Adrenal gland (tissue), 12 donors: Measurements from ENCODE around the gene HIP1. TPM values are rescaled to one million over a fixed set of nuclear protein-coding genes. Genes with fewer than 3 reads are reported as not detected.
A peak's percentile ranks its signal among the peaks of the same experiment; 100 is the strongest.
"Not testable (repeated sequence)": the region's sequence is repeated elsewhere in the genome, so short reads cannot be mapped to it uniquely, and the experiment has no call there.

Source experiments
- DNase-seq, 7 donors: peaks; one replicate each; pipeline ENCODE4 v3.0.0-alpha.2; 2019 to 2020
- H3K27ac ChIP-seq, 5 donors: fragments of 200-600 bp; sonication (generic) in 4 of 5; 1 replicate in 3 of 5; 2 replicates in 2 of 5; pipeline versions ENCODE4 v1.5.1 to v1.8.0; 2016 to 2020; ENCODE audit warnings: mild to moderate bottlenecking in 1 of 5
- H3K27me3 ChIP-seq: fragments of 200-600 bp; 2 replicates; pipeline ENCODE4 v1.8.0; 2021
- H3K36me3 ChIP-seq, 2 donors: fragments of 200-600 bp; replicated peaks in 1 of 2; 1 replicate in 1 of 2; 2 replicates in 1 of 2; pipeline versions ENCODE4 v1.5.1 to v1.8.0; 2018 to 2022
- H3K4me1 ChIP-seq, 2 donors: fragments of 200-600 bp; replicated peaks in 1 of 2; 1 replicate in 1 of 2; 2 replicates in 1 of 2; pipeline versions ENCODE4 v1.5.1 to v1.8.0; 2018 to 2021
- H3K4me3 ChIP-seq, 4 donors: fragments of 200-600 bp; sonication (generic) in 3 of 4; one replicate each; pipeline ENCODE4 v1.5.1; 2016 to 2018
- H3K9me3 ChIP-seq, 3 donors: fragments of 200-600 bp; sonication (generic) in 1 of 3; replicated peaks in 1 of 3; 1 replicate in 2 of 3; 2 replicates in 1 of 3; pipeline versions ENCODE4 v1.5.1 to v1.8.0; 2016 to 2021
- CTCF ChIP-seq, 6 experiments: fragments of 450-650 bp in 4 of 6; fragments of 200-600 bp in 2 of 6; sonication (generic) in 1 of 6; IDR thresholded peaks; 1 replicate in 5 of 6; 2 replicates in 1 of 6; pipeline versions ENCODE4 v1.5.1 to v1.8.0; 2016 to 2021; ENCODE audit warnings: antibody characterized with exemption in 6 of 6, mild to moderate bottlenecking in 2 of 6, moderate library complexity in 1 of 6
- POLR2A ChIP-seq, 2 donors: fragments of 450-650 bp; IDR thresholded peaks; one replicate each; pipeline ENCODE4 v1.6.1; 2017; ENCODE audit warnings: antibody characterized with exemption in 2 of 2, mild to moderate bottlenecking in 2 of 2, moderate library complexity in 1 of 2
- WGBS, 4 donors: extraction: QIAGEN DNeasy Blood & Tissue Kit in 2 of 4; methylation state at CpG; one replicate each; pipeline versions ENCODE4 v1.1.5 to v1.1.7; 2013 to 2017; 5-methylcytosine and 5-hydroxymethylcytosine counted together
- intact Hi-C, 2 donors: fragments of 100-400 bp; cut with DNase I; formaldehyde crosslinking; loops; one replicate each; pipeline versions ENCODE4 v1.14.1 to v1.15.0; 2022 to 2023
- polyA plus RNA-seq, 3 donors: library from polyadenylated mRNA; stranded (reverse); fragments of 200-250 nt in 2 of 3; fragments of 350-450 nt in 1 of 3; fragmentation: Illumina TruSeq in 1 of 3; extraction: RNeasy Lipid Tissue Mini Kit (QIAGEN cat#74804) in 1 of 3; gene quantifications; one replicate each; pipeline ENCODE4 v1.2.3, GENCODE V29; 2013 to 2014
- total RNA-seq, 9 donors: library from RNA; depleted of rRNA in 4 of 9; stranded (reverse); fragments of >200 nt in 4 of 9; fragments of 120-200 nt in 1 of 9; fragmentation: NEBNext Ultra II Directional in 1 of 9; extraction: Animal tissue kit (Norgen Biotek cat#: 25700) in 1 of 9; gene quantifications; one replicate each; pipeline versions ENCODE4 v1.1.0 to v1.2.4, GENCODE V29; 2013 to 2023
- donor health status: healthy with polysubstance abuse.
- donor health status: Bipolar disorder and iron deficiency.
- donor health status: DM: yes; HTN: yes; CAD: no.
- donor health status: DM: no; HTN: no; CAD: no.
- donor health status: DM: no; HTN: no; CAD: no.
- donor health status: DM: yes; HTN: yes; CAD: no.

Gene HIP1
- total and polyA plus RNA-seq, 12 donors = 5.9 to 48.9 (median 32.8) TPM

- Histone ChIP-seq H3K36me3 (no peaks in the 10 kb centered on the region), H3K4me1 (peaks cover 3 to 7% of the 10 kb centered on the region in 2 donors), H3K27ac (peak overlapping the region in 1 of 5 donors; percentile 37), H3K9me3 (no peaks in the 10 kb centered on the region), H3K27me3 (no peaks in the 10 kb centered on the region), H3K4me3 (no peak overlapping the region)
- 79 to 90% (median 80%) methylated on average over 12 of the region's 12 CpGs for WGBS, 4 donors
- intact Hi-C loops = no loop called here
- no peak for DNase-seq
- TF ChIP-seq POLR2A (IDR thresholded peaks at IDR 0.05) = no peak
- TF ChIP-seq CTCF (IDR thresholded peaks at IDR 0.05) = no peak
These were observed 6.7 kb downstream of the HIP1 start for GRCh38 chr7:75732016-75732521.

GRCh38 chr7:75729851-75730274 is 8.9 kb downstream of the HIP1 start:
- Histone ChIP-seq H3K4me1 (peaks cover 3 to 7% of the 10 kb centered on the region in 2 donors), H3K27me3 (no peaks in the 10 kb centered on the region), H3K27ac (peak overlapping the region in 1 of 5 donors; percentile 29), H3K36me3 (no peaks in the 10 kb centered on the region), H3K9me3 (no peaks in the 10 kb centered on the region), H3K4me3 (no peak overlapping the region)
- no peak for TF ChIP-seq CTCF (IDR thresholded peaks at IDR 0.05)
- no peak for TF ChIP-seq POLR2A (IDR thresholded peaks at IDR 0.05)
- no peak for DNase-seq
- intact Hi-C loops = no loop called here
- WGBS, 4 donors = 60 to 79% (median 62%) methylated on average over 4 of the region's 4 CpGs

- intact Hi-C loops = no loop called here
- Histone ChIP-seq H3K9me3 (no peaks in the 10 kb centered on the region), H3K36me3 (no peaks in the 10 kb centered on the region), H3K4me1 (peaks cover 1 to 4% of the 10 kb centered on the region in 2 donors), H3K27ac (peak overlapping the region in 1 of 5 donors; percentile 17), H3K27me3 (no peaks in the 10 kb centered on the region), H3K4me3 (no peak overlapping the region)
- WGBS, 4 donors = 69 to 87% (median 74%) methylated on average over 4 to 8 of the region's 8 CpGs
- DNase-seq = no peak
- TF ChIP-seq POLR2A (IDR thresholded peaks at IDR 0.05) (no peak), CTCF (IDR thresholded peaks at IDR 0.05) (no peak)
These were observed 10.7 kb downstream of the HIP1 start for GRCh38 chr7:75727881-75728593.

- H3K9me3 ChIP-seq, H3K27me3 ChIP-seq, intact Hi-C loops, DNase-seq, H3K27ac ChIP-seq, H3K4me3 ChIP-seq, H3K4me1 ChIP-seq, H3K36me3 ChIP-seq: not testable (repeated sequence)
- 77 to 82% (median 79%) methylated on average over 6 of the region's 6 CpGs for WGBS, 4 donors
These were observed 11.4 kb downstream of the HIP1 start for GRCh38 chr7:75727351-75727750.

- intact Hi-C loops = no loop called here
- H3K27me3 ChIP-seq = no peaks in the 10 kb centered on the region
- no peak for TF ChIP-seq CTCF (IDR thresholded peaks at IDR 0.05)
- TF ChIP-seq POLR2A (IDR thresholded peaks at IDR 0.05) = no peak
- no peaks in the 10 kb centered on the region for H3K9me3 ChIP-seq
- H3K27ac ChIP-seq = no peak overlapping the region
- H3K4me1 ChIP-seq = no peaks in the 10 kb centered on the region
- DNase-seq = no peak
- WGBS, 4 donors = 84 to 90% (median 87%) methylated on average over 6 of the region's 6 CpGs
- no peak overlapping the region for H3K4me3 ChIP-seq
- no peaks in the 10 kb centered on the region for H3K36me3 ChIP-seq
These were observed 13.4 kb downstream of the HIP1 start for GRCh38 chr7:75725306-75725705.
